ENCODE results near the gene LPP.

The LPP gene

GRCh38 chr3:188546835-188547670 is 393.1 kb downstream of the LPP start:
- ChIA-PET CTCF (no interaction called here), POLR2A (ENCODE audit: low non-redundant PET) (no interaction called here)
- H3K27ac ChIP-seq, result no peak overlapping the region
- TF ChIP-seq CTCF (conservative IDR thresholded peaks at IDR 0.05; ENCODE audit: low read depth), result no peak
- peak; percentile 7 for DNase-seq (ENCODE audit: low spot score)

GRCh38 chr3:188553569-188553968 is 399.6 kb downstream of the LPP start:
- no peak for TF ChIP-seq CTCF (conservative IDR thresholded peaks at IDR 0.05; ENCODE audit: low read depth)
- POLR2A ChIA-PET (ENCODE audit: low non-redundant PET), result no interaction called here
- H3K27ac ChIP-seq, result no peak overlapping the region
- no peak for DNase-seq (ENCODE audit: low spot score)
- CTCF ChIA-PET, result no interaction called here

- no peak for TF ChIP-seq CTCF (conservative IDR thresholded peaks at IDR 0.05; ENCODE audit: low read depth)
- no peak for DNase-seq (ENCODE audit: low spot score)
- CTCF ChIA-PET, result no interaction called here
- POLR2A ChIA-PET (ENCODE audit: low non-redundant PET), result no interaction called here
- H3K27ac ChIP-seq, result no peak overlapping the region
These were observed 400.4 kb downstream of the LPP start for GRCh38 chr3:188554404-188554803.

- no peak overlapping the region for H3K27ac ChIP-seq
- POLR2A ChIA-PET (ENCODE audit: low non-redundant PET), result interaction anchor here (0.6 kb wide), 1 partner anchor 387 kb away, joined by 6 read pairs; no protein-coding TSS in a partner anchor
- DNase-seq (ENCODE audit: low spot score), result no peak
- CTCF ChIA-PET, result no interaction called here
- no peak for TF ChIP-seq CTCF (conservative IDR thresholded peaks at IDR 0.05; ENCODE audit: low read depth)
These were observed 403.3 kb downstream of the LPP start for GRCh38 chr3:188557235-188557634.

- no peak for TF ChIP-seq CTCF (conservative IDR thresholded peaks at IDR 0.05; ENCODE audit: low read depth)
- H3K27ac ChIP-seq, result no peak overlapping the region
- CTCF ChIA-PET, result interaction anchor here (0.6 kb wide), 2 partner anchors 57 to 657 kb away, joined by 3 read pairs; no protein-coding TSS in a partner anchor
- POLR2A ChIA-PET (ENCODE audit: low non-redundant PET), result no interaction called here
- no peak for DNase-seq (ENCODE audit: low spot score)
These were observed 404.6 kb downstream of the LPP start for GRCh38 chr3:188558343-188559071.

- no peak for TF ChIP-seq CTCF (conservative IDR thresholded peaks at IDR 0.05; ENCODE audit: low read depth)
- DNase-seq (ENCODE audit: low spot score), result no peak
- CTCF ChIA-PET, result interaction anchor here (0.6 kb wide), 1 partner anchor 58 kb away, joined by 3 read pairs; no protein-coding TSS in a partner anchor
- POLR2A ChIA-PET (ENCODE audit: low non-redundant PET), result no interaction called here
- H3K27ac ChIP-seq, result no peak overlapping the region
These were observed 405.1 kb downstream of the LPP start for GRCh38 chr3:188559072-188559429.
